ENCODE results near the gene ZNF511. TPM values are rescaled to one million over a fixed set of nuclear protein-coding genes. Genes with fewer than 3 reads are reported as not detected.

Gene ZNF511
- total RNA-seq, 2 experiments from 2014 or later = 58.0 to 60.1 TPM

- no peak for ATAC-seq
- Mint-ChIP-seq H3K4me3 (no peak overlapping the region), H3K27me3 (no peaks in the 10 kb centered on the region), H3K9me3 (no peaks in the 10 kb centered on the region), H3K4me1 (ENCODE audit: low read depth) (peaks cover 12% of the 10 kb centered on the region), H3K27ac (peak overlapping the region; percentile 56), H3K36me3 (ENCODE audit: low read depth) (peaks cover 10% of the 10 kb centered on the region)
- CTCF ChIA-PET = interaction anchor here (0.5 to 3.7 kb wide), 7 partner anchors 8 to 53 kb away, joined by 3 to 25 read pairs (median 3); partner anchors contain the start of gene ECHS1
- no peak for TF ChIP-seq CTCF (IDR thresholded peaks at IDR 0.05)
- POLR2A ChIA-PET = interaction anchor here (0.6 to 1.8 kb wide), 10 partner anchors 8 to 86 kb away, joined by 3 to 8 read pairs (median 3); partner anchors contain the start of gene ECHS1
- no peak for DNase-seq
- intact Hi-C loops (cut with micrococcal nuclease) = no loop called here
Observed at GRCh38 chr10:133361227-133361626, 52.5 kb downstream of the ZNF511 start.

- ChIA-PET POLR2A (interaction anchor here (1.1 to 1.8 kb wide), 7 partner anchors 8 to 58 kb away, joined by 3 to 8 read pairs (median 4); partner anchors contain the start of gene ECHS1), CTCF (interaction anchor here (0.5 to 3.7 kb wide), 6 partner anchors 9 to 54 kb away, joined by 3 to 25 read pairs (median 3); partner anchors contain the start of gene ECHS1)
- intact Hi-C loops (cut with micrococcal nuclease) = no loop called here
- ATAC-seq (no peak), DNase-seq (peak; percentile 32)
- peaks cover 12% of the 10 kb centered on the region for H3K4me1 Mint-ChIP-seq (ENCODE audit: low read depth)
- peaks cover 8% of the 10 kb centered on the region for H3K36me3 Mint-ChIP-seq (ENCODE audit: low read depth)
- H3K9me3 Mint-ChIP-seq = no peaks in the 10 kb centered on the region
- TF ChIP-seq CTCF (IDR thresholded peaks at IDR 0.05) = no peak
- H3K27ac Mint-ChIP-seq = peak overlapping the region; percentile 56
- no peak overlapping the region for H3K4me3 Mint-ChIP-seq
- H3K27me3 Mint-ChIP-seq = no peaks in the 10 kb centered on the region
Observed at GRCh38 chr10:133361773-133362441, 53.2 kb downstream of the ZNF511 start.

Other genes starting within 250 kb of the ZNF511 start
- gene ADGRA1, start 221.0 kb upstream of the ZNF511 start, total RNA-seq = not detected
- not detected for gene KNDC1, start 148.7 kb upstream of the ZNF511 start, total RNA-seq
- not detected for gene UTF1, start 78.7 kb upstream of the ZNF511 start, total RNA-seq
- gene VENTX, start 71.1 kb upstream of the ZNF511 start, total RNA-seq = under 1 TPM in 1 of 2 experiments, not detected in 1; 0.09 TPM
- gene ADAM8, start 32.0 kb upstream of the ZNF511 start, total RNA-seq = 100 to 1,000 TPM; 106 to 115 TPM
- 10 to 100 TPM; 54.1 to 57.5 TPM for gene TUBGCP2, start within 50 bp of the ZNF511 start, total RNA-seq
- gene CALY, start 28.0 kb downstream of the ZNF511 start, total RNA-seq = not detected
- gene PRAP1, start 38.5 kb downstream of the ZNF511 start, total RNA-seq = not detected
- 10 to 100 TPM; 32.2 to 33.7 TPM for gene FUOM, start 49.1 kb downstream of the ZNF511 start, total RNA-seq
- gene ECHS1, start 64.4 kb downstream of the ZNF511 start, total RNA-seq = 10 to 100 TPM; 50.7 to 51.4 TPM
- gene PAOX, start 70.3 kb downstream of the ZNF511 start, total RNA-seq = 1 to 10 TPM; 4.2 to 4.6 TPM
- gene MTG1, start 85.2 kb downstream of the ZNF511 start, total RNA-seq = 10 to 100 TPM; 45.7 to 48.9 TPM
- gene SPRN, start 115.7 kb downstream of the ZNF511 start, total RNA-seq = not detected
- gene SCART1, start 145.0 kb downstream of the ZNF511 start, total RNA-seq = 1 to 10 TPM; 2.8 to 2.9 TPM
- under 1 TPM; 0.43 to 0.87 TPM for gene CYP2E1, start 218.4 kb downstream of the ZNF511 start, total RNA-seq

Data from activated CD8-positive, alpha-beta T cell treated with anti-CD3 and anti-CD28 coated beads for 36 hours (primary cell).